Colon (tissue), 2 donors: ENCODE data around the gene C21orf91.

Source experiments
- FAIRE-seq: peaks from 2 replicates; lab custom pipeline; 2012; peaks lifted over from hg19 to GRCh38; lab: Jason Lieb, UNC
- donor health status: control.
- donor health status: control.

C21orf91 gene

DNA sequence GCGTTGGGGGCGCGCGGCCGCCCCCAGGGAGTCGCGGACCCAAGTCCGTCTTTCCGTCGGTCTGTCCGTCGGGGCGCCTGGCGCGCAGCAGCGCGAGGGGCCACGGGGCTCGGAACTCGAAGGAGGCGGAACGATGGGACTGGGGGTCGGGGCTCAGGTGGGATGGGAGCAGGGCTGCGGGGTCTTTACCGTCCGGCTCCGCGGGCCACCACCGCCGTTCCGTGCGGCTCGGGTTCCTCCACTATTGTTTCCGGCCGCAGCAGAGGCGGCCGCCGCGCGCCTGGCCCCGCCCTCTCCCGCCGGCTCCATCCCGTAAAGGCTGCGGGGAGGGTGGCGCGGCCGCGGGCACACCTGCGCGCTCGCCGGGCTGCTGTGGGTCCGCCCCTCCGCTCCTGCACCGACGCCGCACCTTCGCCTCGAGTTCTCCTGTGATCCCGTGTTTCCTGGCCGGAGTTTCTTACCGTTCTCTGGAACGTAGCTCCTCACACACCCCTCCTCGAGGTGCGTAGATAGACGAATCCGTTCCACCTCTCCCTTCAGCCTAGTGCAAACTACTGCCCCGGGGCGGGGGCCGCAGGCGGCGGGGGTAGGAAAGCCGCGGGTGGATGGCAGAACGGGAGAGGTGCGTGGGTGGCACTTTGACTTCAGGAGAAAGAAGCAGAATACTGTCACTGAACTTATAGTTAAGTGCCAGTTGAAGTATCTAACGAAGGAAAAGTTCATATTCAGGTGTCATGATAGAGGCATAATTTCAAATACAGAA, at the start of gene C21orf91:
TSS of gene C21orf91 (minus strand) at position 243 of the 763 bp plus-strand sequence. CDS start 1,038 bp downstream, outside the sequence.
- FAIRE-seq, result peak; percentile 18

DNA sequence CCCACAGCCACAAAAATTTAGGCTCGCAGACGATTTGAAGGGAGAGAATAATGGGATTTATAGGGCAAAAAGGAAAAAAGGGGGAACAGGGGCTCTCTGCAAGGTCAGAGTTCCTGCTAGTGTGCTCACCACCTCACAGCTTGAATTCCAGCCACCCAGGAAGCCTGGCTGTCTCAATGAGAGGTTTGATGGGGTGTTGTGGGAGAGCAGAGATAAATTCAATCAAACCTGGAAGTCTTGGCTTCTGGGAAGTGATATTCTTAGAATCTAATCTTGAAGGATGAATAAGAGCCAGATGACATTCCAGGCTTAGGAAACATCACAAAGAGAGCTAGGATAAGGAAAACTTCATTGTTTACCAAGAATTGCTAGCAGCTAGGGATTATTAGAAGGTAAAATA, 47.4 kb upstream of the C21orf91 start:
- no peak for FAIRE-seq

- no peak for FAIRE-seq
These were observed 40.5 kb upstream of the C21orf91 start for GRCh38 chr21:17859661-17860060.

DNA sequence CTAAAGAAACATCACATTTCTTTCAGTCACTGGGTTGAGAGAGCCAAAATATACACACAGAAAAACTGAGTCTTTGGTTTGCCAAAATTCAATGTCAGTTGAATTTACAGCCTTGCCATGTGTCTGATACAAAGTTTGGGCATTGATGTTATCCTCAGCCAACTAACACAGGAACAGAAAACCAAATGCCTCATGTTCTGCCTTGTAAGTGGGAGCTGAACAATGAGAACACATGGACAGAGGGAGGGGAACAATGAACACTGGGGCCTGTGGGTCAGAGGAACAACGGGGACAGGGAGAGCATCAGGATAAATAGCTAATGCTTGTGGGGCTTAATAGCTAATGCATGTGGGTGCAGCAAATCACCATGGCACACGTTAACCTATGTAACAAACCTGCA, 39.6 kb upstream of the C21orf91 start:
- FAIRE-seq, result no peak

DNA sequence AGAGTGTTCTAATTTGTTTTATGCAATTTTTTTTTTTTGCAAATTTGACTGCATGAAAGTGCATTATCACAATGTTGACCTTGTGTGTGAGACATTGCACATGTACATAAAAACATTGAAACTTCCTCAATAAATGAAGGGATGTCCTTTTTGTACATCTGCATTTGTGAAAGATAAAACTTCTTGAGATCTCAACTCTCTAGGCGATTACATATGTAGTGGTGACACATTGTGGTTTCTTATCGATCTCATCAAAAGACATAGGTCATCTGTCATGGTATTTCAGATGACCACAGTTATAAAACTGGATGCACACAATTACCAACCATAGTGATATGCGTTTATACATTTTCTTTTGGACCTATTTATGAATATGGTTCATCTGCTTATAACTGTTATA, 35.6 kb upstream of the C21orf91 start:
- no peak for FAIRE-seq

GRCh38 chr21:17853393-17854275, 34.5 kb upstream of the C21orf91 start:
- no peak for FAIRE-seq

DNA sequence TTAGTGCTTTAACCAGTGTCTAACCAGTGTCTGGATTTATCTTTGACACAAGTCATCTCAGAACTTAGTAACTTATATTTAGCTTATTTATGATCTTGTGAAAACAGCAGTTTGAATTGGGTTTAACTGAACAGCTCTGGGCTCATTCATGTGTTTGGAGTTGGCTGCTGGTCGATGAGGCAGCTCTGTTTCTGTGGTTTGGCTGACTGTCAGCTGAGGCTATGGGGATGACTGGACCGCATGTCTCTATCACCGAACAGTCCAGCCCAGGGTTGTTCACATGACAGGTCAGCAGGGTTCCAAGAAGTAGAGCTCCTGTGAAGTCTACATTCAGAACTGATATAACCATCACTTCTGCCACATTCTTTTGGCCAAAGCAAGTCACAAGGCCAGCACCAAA, 29.1 kb upstream of the C21orf91 start:
- no peak for FAIRE-seq

- no peak for FAIRE-seq
These were observed 21.9 kb upstream of the C21orf91 start for GRCh38 chr21:17841103-17841502.

- FAIRE-seq, result peak; percentile 65
These were observed 15.6 kb upstream of the C21orf91 start for GRCh38 chr21:17834639-17835354.

GRCh38 chr21:17829472-17829871, 10.3 kb upstream of the C21orf91 start:
- no peak for FAIRE-seq

DNA sequence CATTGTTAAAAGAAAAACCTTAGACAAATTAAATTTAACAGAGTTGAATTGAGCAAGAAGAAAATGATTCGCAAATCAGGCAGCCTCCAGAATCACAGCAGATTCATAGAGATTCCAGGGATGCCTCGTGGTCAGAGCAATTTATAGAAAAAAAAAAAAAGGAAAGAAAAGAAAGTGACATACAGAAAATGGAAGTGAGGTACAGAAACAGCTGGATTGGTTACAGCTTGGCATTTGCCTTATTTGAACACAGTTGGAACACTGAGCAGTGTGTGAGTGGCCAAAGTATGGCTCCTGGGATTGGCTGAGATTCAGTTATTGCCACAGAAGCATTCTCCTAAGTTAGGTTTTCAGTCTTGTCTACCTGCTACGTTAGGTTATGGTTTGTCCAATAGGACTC, 9.1 kb upstream of the C21orf91 start:
- FAIRE-seq, result no peak

- FAIRE-seq, result no peak
These were observed 4.7 kb upstream of the C21orf91 start for GRCh38 chr21:17823846-17824245.

DNA sequence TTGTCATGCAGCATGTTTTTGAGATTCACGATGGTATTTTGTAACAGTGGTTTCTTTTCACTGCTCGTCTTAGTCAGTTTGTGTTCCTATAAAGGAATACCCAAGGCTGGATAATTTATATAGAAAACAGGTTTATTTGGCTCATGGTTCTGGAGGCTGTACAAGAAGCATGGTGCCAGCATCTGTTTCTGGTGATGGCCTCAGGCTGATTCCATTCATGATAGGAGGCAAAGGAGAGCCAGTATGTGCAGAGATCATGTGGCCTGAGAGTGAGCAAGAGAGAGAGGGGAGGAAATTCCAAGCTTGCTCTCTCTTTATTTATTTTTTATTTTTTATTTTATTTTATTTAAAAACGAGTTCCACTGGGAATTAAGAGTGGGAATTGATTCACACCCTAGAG, 2.0 kb upstream of the C21orf91 start:
- FAIRE-seq, result no peak

DNA sequence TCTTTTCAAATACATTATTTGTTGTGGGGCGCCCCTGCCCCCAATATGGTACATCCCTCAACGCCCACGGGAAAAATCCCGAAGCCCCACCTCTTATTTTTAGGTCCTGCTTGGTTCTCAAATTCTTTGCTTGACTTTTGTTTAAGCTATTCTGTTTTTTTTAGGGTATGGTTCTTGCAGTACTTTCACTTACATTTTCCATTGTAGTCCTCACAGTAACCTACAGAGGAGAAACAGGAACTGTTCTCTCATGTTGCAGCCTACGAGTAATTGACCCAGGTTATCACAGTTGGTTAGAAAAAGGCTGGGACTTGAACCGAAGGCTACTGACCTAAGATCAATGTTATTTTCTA, 697 bp upstream of the C21orf91 start:
- FAIRE-seq, result no peak

- FAIRE-seq, result no peak
These were observed 706 bp downstream of the C21orf91 start for GRCh38 chr21:17818186-17819113.

- no peak for FAIRE-seq
These were observed 5.8 kb downstream of the C21orf91 start for GRCh38 chr21:17813353-17813752.

GRCh38 chr21:17805966-17806365, 13.2 kb downstream of the C21orf91 start:
- no peak for FAIRE-seq

GRCh38 chr21:17803536-17803935, 15.6 kb downstream of the C21orf91 start:
- no peak for FAIRE-seq

- no peak for FAIRE-seq
These were observed 16.6 kb downstream of the C21orf91 start for GRCh38 chr21:17802572-17802971.

- no peak for FAIRE-seq
These were observed 19.6 kb downstream of the C21orf91 start for GRCh38 chr21:17799414-17800164.

GRCh38 chr21:17798796-17799195, 20.4 kb downstream of the C21orf91 start:
- no peak for FAIRE-seq
